GM12878 (cell line): ENCODE data around the gene HAUS1. TPM values are rescaled to one million over a fixed set of nuclear protein-coding genes. Genes with fewer than 3 reads are reported as not detected.
"Not testable (repeated sequence)": the region's sequence is repeated elsewhere in the genome, so short reads cannot be mapped to it uniquely, and the experiment has no call there.

ENCODE experiments used
- ATAC-seq: fragments of 200-7000 bp; cut with Tn5 transposase; 3 replicates; pipeline ENCODE4 v1.9.1; 2020; ENCODE audit warnings: mild to moderate bottlenecking, moderate library complexity
- BruUV-seq: library from RNA; stranded (reverse); fragments of 400-500 nt; replicated peaks from 2 replicates; lab custom pipeline; 2021; lab: Mats Ljungman, UMichigan
- CTCF ChIA-PET: fragments of 300-600 bp; sonication (Branson Sonifier 250); formaldehyde crosslinking; extraction: SDS; loops from one replicate; lab custom pipeline; 2021; ENCODE audit warnings: inconsistent platforms; lab: Yijun Ruan, JAX
- POLR2A ChIA-PET: fragments of 350-600 bp; formaldehyde crosslinking; extraction: SDS; loops from one replicate; lab custom pipeline; 2021; ENCODE audit warnings: inconsistent platforms; lab: Charles Lee
- RAD21 ChIA-PET: fragments of 300-600 bp; sonication (Branson Sonifier 250); formaldehyde crosslinking; loops from one replicate; lab custom pipeline; 2023; ENCODE audit warnings: antibody characterized with exemption; ENCODE audit not compliant: unreplicated experiment; lab: Charles Lee
- SMC1A ChIA-PET: fragments of 300-600 bp; sonication (Branson Sonifier 250); formaldehyde crosslinking; loops from one replicate; lab custom pipeline; 2023; ENCODE audit not compliant: unreplicated experiment, uncharacterized antibody; lab: Charles Lee
- DNase-seq: peaks from one replicate; pipeline ENCODE4 v3.0.0-alpha.2; 2011; ENCODE audit warnings: low read depth, low spot score
- FAIRE-seq: peaks from 3 replicates; lab custom pipeline; 2011; peaks lifted over from hg19 to GRCh38; lab: Jason Lieb, UNC
- H2AFZ ChIP-seq: 2 replicates; pipeline ENCODE4 v1.6.0; 2011; ENCODE audit warnings: low read depth, low read length, control low read depth; ENCODE audit not compliant: control insufficient read depth
- H3K27ac ChIP-seq: 2 replicates; pipeline ENCODE4 v1.5.1; 2011; ENCODE audit warnings: control low read depth; ENCODE audit not compliant: control insufficient read depth, insufficient read depth
- H3K27me3 ChIP-seq, 2 experiments: replicated peaks in 1 of 2; 2 replicates each; pipeline versions ENCODE4 v1.6.0 to v1.6.1; 2011; ENCODE audit warnings: low read length in 1 of 2; ENCODE audit not compliant: control insufficient read depth in 2 of 2, insufficient read depth in 2 of 2
- H3K36me3 ChIP-seq, 2 experiments: 2 replicates each; pipeline ENCODE4 v1.5.1; 2011; ENCODE audit warnings: low read length in 1 of 2; ENCODE audit not compliant: control insufficient read depth in 2 of 2, insufficient read depth in 2 of 2
- H3K4me1 ChIP-seq: 2 replicates; pipeline ENCODE4 v1.6.1; 2011; ENCODE audit warnings: mild to moderate bottlenecking, low read length, moderate library complexity, mixed read lengths; ENCODE audit not compliant: control insufficient read depth, insufficient read depth
- H3K4me2 ChIP-seq: 2 replicates; pipeline ENCODE4 v1.6.0; 2011; ENCODE audit warnings: control low read depth; ENCODE audit not compliant: control insufficient read depth, insufficient read depth
- H3K4me3 ChIP-seq: fragments of 200-600 bp; sonication (generic); 2 replicates; pipeline ENCODE4 v1.5.1; 2016
- H3K79me2 ChIP-seq: 2 replicates; pipeline ENCODE4 v1.6.0; 2011; ENCODE audit warnings: low read length; ENCODE audit not compliant: control insufficient read depth, insufficient read depth
- H3K9ac ChIP-seq: 2 replicates; pipeline ENCODE4 v1.8.0; 2011; ENCODE audit warnings: low read length, control low read depth, mixed read lengths; ENCODE audit not compliant: control insufficient read depth, insufficient read depth
- H3K9me3 ChIP-seq: replicated peaks from 3 replicates; pipeline ENCODE4 v1.5.1; 2011; ENCODE audit warnings: mild to moderate bottlenecking, low read length; ENCODE audit not compliant: control insufficient read depth, insufficient read depth
- H4K20me1 ChIP-seq: 2 replicates; pipeline ENCODE4 v1.6.0; 2011; ENCODE audit not compliant: control insufficient read depth, insufficient read depth
- HDAC6 ChIP-seq: fragments of 200-600 bp; sonication (generic); IDR thresholded peaks from one replicate; pipeline ENCODE4 v1.8.0; 2017; ENCODE audit warnings: antibody characterized with exemption; ENCODE audit not compliant: unreplicated experiment
- KLF5 ChIP-seq: fragments of 450-650 bp; IDR thresholded peaks from 2 replicates; pipeline ENCODE4 v1.6.1; 2014; ENCODE audit warnings: mild to moderate bottlenecking; ENCODE audit not compliant: partially characterized antibody
- MTA3 ChIP-seq: IDR thresholded peaks from 2 replicates; pipeline ENCODE4 v1.6.1; 2012; ENCODE audit warnings: low read length, inconsistent platforms, borderline replicate concordance
- RB1 ChIP-seq: fragments of 450-650 bp; formaldehyde crosslinking; IDR thresholded peaks from 2 replicates; pipeline ENCODE4 v1.6.1; 2017; ENCODE audit warnings: mild to moderate bottlenecking, borderline replicate concordance
- RFX5 ChIP-seq: IDR thresholded peaks from 2 replicates; pipeline ENCODE4 v1.6.1; 2011; ENCODE audit warnings: low read depth, low read length, improper control_type of control experiment
- SMAD1 ChIP-seq: fragments of 450-650 bp; IDR thresholded peaks from 2 replicates; pipeline ENCODE4 v1.6.1; 2018; ENCODE audit warnings: mild to moderate bottlenecking, low read depth; ENCODE audit not compliant: partially characterized antibody
- WGBS: methylation state at CpG from one replicate; pipeline ENCODE4 v1.1.6; 2016; ENCODE audit warnings: low lambda C conversion rate; ENCODE audit not compliant: insufficient replicate concordance, insufficient coverage; ENCODE audit errors: missing lambda C conversion rate; 5-methylcytosine and 5-hydroxymethylcytosine counted together
- in situ Hi-C: fragments of 300-500 bp; cut with MboI; formaldehyde crosslinking; loops from 9 replicates; pipeline ENCODE4 v1.14.3; 2018; ENCODE audit warnings: mixed read lengths
- intact Hi-C: fragments of 100-400 bp; cut with micrococcal nuclease; formaldehyde crosslinking; loops from one replicate; pipeline ENCODE4 v1.14.2; 2022; ENCODE audit not compliant: unreplicated experiment
- polyA plus RNA-seq, 11 experiments: library from polyadenylated mRNA; depleted of rRNA in 4 of 11; unstranded in 6 of 11; stranded (reverse) in 5 of 11; fragments of >200 nt; fragmentation: Nextera tagmentation in 4 of 11; fragmentation: Illumina TruSeq in 1 of 11; extraction: Ambion mirVana in 4 of 11; extraction: Trizol in 1 of 11; gene quantifications; 1 replicate in 1 of 11; 2 replicates in 10 of 11; pipeline versions ENCODE4 v1.2.1 to v1.2.3, GENCODE V29; 2011 to 2016; ENCODE audit warnings: inconsistent platforms in 2 of 11, missing spikeins in 2 of 11, low read depth in 1 of 11
- total RNA-seq, 4 experiments: library from RNA; depleted of rRNA in 3 of 4; stranded (reverse); fragments of >200 nt in 3 of 4; fragmentation: Illumina TruSeq in 1 of 4; extraction: Trizol in 1 of 4; gene quantifications; 2 replicates each; pipeline versions ENCODE4 v1.2.1 to v1.2.3, GENCODE V29; 2013 to 2021

Gene HAUS1
- total and polyA plus RNA-seq, 10 of the 15 experiments (the other 5 are each of a cell fraction or from before 2014, with no cell fraction given), result 41.2 to 182 (median 91.9) TPM

- TF ChIP-seq HDAC6 (no peak), RB1 (no peak), KLF5 (no peak), MTA3 (no peak)
- TF ChIP-seq, all 136 proteins: peak for 0
Observed at GRCh38 chr18:46113751-46114150, 9.6 kb downstream of the HAUS1 start (continued).

GRCh38 chr18:46126625-46127024 is 22.4 kb downstream of the HAUS1 start:
- H3K9ac ChIP-seq, DNase-seq, BruUV-seq, H3K4me1 ChIP-seq, in situ Hi-C loops, H3K9me3 ChIP-seq, H3K4me2 ChIP-seq, H3K79me2 ChIP-seq, H3K4me3 ChIP-seq, FAIRE-seq, ATAC-seq, intact Hi-C loops, H3K27me3 ChIP-seq, RAD21 ChIA-PET, H4K20me1 ChIP-seq, H3K36me3 ChIP-seq, H3K27ac ChIP-seq, H2AFZ ChIP-seq: not testable (repeated sequence)
- ChIA-PET SMC1A (interaction anchor here (0.9 kb wide), 1 partner anchor 20 kb away, joined by 3 read pairs; no protein-coding TSS in a partner anchor), POLR2A (interaction anchor here (0.7 kb wide), 1 partner anchor 995 kb away, joined by 3 read pairs; no protein-coding TSS in a partner anchor), CTCF (interaction anchor here (1.2 to 1.6 kb wide), 2 partner anchors 21 to 23 kb away, joined by 3 read pairs; no protein-coding TSS in a partner anchor)
- WGBS, result 91% methylated on average over 4 of the region's 4 CpGs

- no peak overlapping the region for H3K4me2 ChIP-seq
- no peaks in the 10 kb centered on the region for H3K4me1 ChIP-seq
- DNase-seq, result no peak
- no peak for FAIRE-seq
- intact Hi-C loops, result no loop called here
- 100% methylated on average over 2 of the region's 2 CpGs for WGBS
- ChIA-PET RAD21 (no interaction called here), SMC1A (no interaction called here), CTCF (interaction anchor here (0.6 kb wide), 1 partner anchor 1565 kb away, joined by 3 read pairs; no protein-coding TSS in a partner anchor), POLR2A (no interaction called here)
- no peaks in the 10 kb centered on the region for H3K79me2 ChIP-seq
- H4K20me1 ChIP-seq, result no peaks in the 10 kb centered on the region
- H3K27ac ChIP-seq, result no peak overlapping the region
- no TSS peak for BruUV-seq
- H3K9ac ChIP-seq, result no peak overlapping the region
- peaks cover 0 to 6% of the 10 kb centered on the region in 2 experiments; a peak in 1 of 4 replicates for H3K36me3 ChIP-seq
- ATAC-seq, result no peak
- no peak overlapping the region for H3K4me3 ChIP-seq
- TF ChIP-seq RFX5 (no peak), SMAD1 (no peak)
- no peaks in the 10 kb centered on the region for H3K9me3 ChIP-seq
- no peak overlapping the region for H2AFZ ChIP-seq
- no peaks in the 10 kb centered on the region for H3K27me3 ChIP-seq
- in situ Hi-C loops, result no loop called here
Observed at GRCh38 chr18:46130061-46130460, 25.9 kb downstream of the HAUS1 start.

- H2AFZ ChIP-seq, ATAC-seq, DNase-seq, H3K9ac ChIP-seq, H3K27me3 ChIP-seq, H3K9me3 ChIP-seq, H3K36me3 ChIP-seq, H3K4me2 ChIP-seq, SMC1A ChIA-PET, H3K27ac ChIP-seq, H3K79me2 ChIP-seq, BruUV-seq, FAIRE-seq, in situ Hi-C loops, POLR2A ChIA-PET, H3K4me3 ChIP-seq, intact Hi-C loops, CTCF ChIA-PET, H4K20me1 ChIP-seq, RAD21 ChIA-PET, H3K4me1 ChIP-seq: not testable (repeated sequence)
- WGBS, result 93% methylated on average over 8 of the region's 8 CpGs
Observed at GRCh38 chr18:46130549-46130948, 26.4 kb downstream of the HAUS1 start.
